ENCODE data around the gene CENPE.
A peak's percentile ranks its signal among the peaks of the same experiment; 100 is the strongest.

CENPE gene

DNA sequence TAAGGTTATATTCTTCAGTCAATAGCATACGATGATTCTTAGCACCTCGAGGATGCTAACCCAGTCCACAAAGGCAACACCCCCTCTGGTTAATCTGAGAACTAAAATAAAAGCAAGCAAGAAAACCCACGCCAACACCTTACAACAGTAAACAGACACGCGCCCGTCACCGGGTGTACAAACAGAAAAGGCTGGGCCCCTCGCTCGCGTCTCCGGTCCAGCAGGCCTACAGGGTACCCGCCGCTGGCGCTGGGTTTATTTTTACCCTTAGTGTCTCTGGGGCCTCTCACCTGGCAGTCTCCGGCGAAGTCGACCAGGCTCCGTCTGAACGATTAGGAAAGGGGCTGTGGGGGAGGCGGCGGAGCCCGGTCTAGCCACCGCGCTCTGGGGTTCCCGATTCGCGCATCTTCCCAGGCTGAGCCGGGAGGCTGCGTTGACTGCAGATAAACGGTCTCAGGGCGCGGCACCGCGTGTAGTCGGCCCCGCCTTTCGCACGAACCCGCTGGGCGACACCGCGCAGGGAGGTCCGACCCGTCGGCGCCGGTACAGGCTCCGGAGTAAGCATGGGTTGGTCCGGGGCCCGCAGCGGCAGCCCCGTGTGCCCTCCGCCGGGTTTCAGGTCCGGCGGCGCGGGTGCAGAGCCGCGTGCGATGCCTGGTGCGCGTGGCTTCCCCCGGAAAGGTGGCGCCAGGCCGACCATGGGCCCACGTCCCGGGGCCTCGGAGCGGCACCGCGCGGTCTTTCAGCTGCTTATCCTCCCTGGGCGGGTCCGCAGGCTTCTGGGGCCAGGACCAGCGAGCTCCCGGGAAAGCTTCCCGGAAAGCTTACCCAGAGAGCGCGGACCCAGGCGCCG lies 122.0 kb downstream of the CENPE start (continued):
- TF ChIP-seq ZNF664 (tag by site-specific recombination; IDR thresholded peaks at IDR 0.05): no peak
- 0 out of 2 replicates have a peak, but pooled peaks have one; percentile 21 for TF ChIP-seq SP3 (tag by site-specific recombination; IDR thresholded peaks at IDR 0.05)

DNA sequence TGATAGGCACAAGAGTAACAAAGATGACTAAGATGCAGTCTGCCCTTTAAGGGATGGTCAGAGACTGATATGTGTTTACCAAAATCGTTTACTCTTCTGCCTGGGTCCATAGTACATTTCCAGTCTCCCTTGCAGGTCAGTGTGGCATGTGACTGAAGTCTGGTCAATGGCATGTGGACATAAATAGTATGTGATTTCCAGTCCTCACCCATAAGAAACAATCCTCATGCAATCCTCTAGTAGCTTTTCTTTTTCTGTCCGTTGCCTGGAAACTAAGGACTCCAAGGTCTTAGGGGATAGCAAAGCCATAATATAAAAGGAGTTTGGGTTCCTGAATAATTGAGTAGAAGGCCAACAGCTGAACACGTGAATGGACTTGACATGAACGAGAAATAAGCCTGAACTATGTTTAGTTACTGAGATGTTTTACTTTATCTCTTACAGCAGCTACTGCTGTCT lies 122.7 kb downstream of the CENPE start:
- no peaks in the 10 kb centered on the region for H3K9me3 ChIP-seq (ENCODE audit: control insufficient read depth, insufficient read depth, low read depth, low read length)
- peak; percentile 42; the same call in 1 of the 2 replicates for TF ChIP-seq ZBTB48 (tag by site-specific recombination; IDR thresholded peaks at IDR 0.05)
- TF ChIP-seq ZNF707 (tag by site-specific recombination; IDR thresholded peaks at IDR 0.05): no peak
- ChIA-PET CTCF (interaction anchor here (0.7 to 1.2 kb wide), 2 partner anchors 15 to 16 kb away, joined by 3 to 6 read pairs; no protein-coding TSS in a partner anchor), POLR2A (no interaction called here)
- H3K4me3 ChIP-seq (ENCODE audit: low read depth, low read length): peak overlapping the region; percentile 65
- H3K27ac ChIP-seq (ENCODE audit: extremely low read depth, low read depth, low read length): no peak overlapping the region; the same call in 1 of the 2 replicates
- peaks cover 0 to 3% of the 10 kb centered on the region in 2 experiments; a peak in 1 of 3 replicates for H3K36me3 ChIP-seq (ENCODE audit: control insufficient read depth in 2 of 2, insufficient read depth in 1 of 2, low read length in 2 of 2)
- H3K4me1 ChIP-seq (ENCODE audit: control insufficient read depth, insufficient read depth, low read length): no peaks in the 10 kb centered on the region

DNA sequence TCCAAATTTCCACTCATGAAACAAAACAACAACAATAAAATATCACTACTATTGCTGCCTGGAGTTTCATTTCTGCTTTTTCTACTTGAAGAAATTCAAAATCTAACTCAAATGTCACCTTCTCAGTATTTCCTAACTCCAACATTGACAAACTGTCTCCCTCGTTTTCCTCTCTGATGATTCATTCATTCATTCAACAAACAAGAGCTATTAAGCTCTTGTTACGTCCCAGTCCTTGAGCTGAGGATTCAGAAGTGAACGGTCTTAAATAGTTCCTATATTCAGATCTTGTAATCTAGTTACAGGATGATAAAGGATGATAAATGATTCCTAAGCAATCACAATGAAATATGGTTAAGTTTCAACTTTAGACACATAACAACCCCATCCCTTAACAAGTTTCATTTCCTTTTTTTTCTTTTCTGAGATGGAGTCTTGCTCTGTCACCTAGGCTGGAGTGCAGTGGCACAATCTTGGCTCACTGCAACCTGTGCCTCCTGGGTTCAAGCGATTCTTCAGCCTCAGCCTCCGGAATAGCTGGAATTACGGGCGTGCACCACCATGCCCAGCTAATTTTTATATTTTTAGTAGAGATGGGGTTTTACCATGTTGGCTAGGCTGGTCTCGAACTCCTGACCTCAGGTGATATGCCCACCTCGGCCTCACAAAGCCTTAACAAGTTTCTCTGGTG lies 123.3 kb downstream of the CENPE start:
- CTCF ChIA-PET: interaction anchor here (0.7 to 1.2 kb wide), 3 partner anchors 15 to 25 kb away, joined by 3 to 6 read pairs (median 4); partner anchors contain the start of gene BDH2
- no peak overlapping the region for H3K27ac ChIP-seq (ENCODE audit: extremely low read depth, low read depth, low read length)

DNA sequence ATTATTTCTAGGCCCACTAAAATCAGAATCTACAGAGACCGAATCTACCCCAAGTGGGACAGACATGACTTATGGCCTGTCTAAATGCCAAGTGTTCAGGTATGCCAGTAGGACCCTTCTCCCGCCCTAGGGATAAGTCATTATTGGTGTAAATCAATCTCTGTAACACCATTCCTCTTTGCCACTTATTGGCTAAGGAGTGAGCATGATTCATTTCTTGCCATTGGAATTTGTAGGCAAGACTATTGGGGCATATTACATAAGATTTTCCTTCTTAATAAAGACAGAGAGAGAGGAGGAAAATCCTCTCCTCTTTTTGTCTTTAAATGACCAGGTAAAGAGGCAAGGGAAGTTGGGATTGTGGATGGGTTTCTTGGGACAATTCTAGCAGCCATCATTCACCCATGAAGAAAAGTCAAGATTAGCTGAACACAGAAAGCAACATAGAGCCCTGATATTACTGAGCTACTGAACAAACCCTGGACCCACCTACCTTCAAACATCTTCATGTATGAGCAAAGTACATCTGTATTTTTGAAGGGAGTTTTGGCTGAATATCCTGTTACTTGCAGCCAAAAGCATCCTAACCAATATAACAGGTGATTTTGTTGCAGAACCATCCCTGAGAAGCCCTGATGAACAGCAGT lies 124.2 kb downstream of the CENPE start:
- Histone ChIP-seq H3K36me3 (ENCODE audit: control insufficient read depth in 2 of 2, insufficient read depth in 1 of 2, low read length in 2 of 2) (peaks cover 0 to 3% of the 10 kb centered on the region in 2 experiments; a peak in 1 of 3 replicates), H3K4me1 (ENCODE audit: control insufficient read depth, insufficient read depth, low read length) (no peaks in the 10 kb centered on the region), H3K9me3 (ENCODE audit: control insufficient read depth, insufficient read depth, low read depth, low read length) (no peaks in the 10 kb centered on the region), H3K4me3 (ENCODE audit: low read depth, low read length) (no peak overlapping the region), H3K27ac (ENCODE audit: extremely low read depth, low read depth, low read length) (no peak overlapping the region)
- ChIA-PET POLR2A (no interaction called here), CTCF (interaction anchor here (1.1 kb wide), 1 partner anchor 26 kb away, joined by 4 read pairs; the partner anchor contains the start of gene BDH2)
- TF ChIP-seq ZNF529 (tag by site-specific recombination; IDR thresholded peaks at IDR 0.05; ENCODE audit: insufficient replicate concordance) (no peak), ZBTB17 (tag by site-specific recombination; IDR thresholded peaks at IDR 0.05) (peak; percentile 78)

More for the DNA sequence above, 123.3 kb downstream of the CENPE start:
- peaks cover 0 to 3% of the 10 kb centered on the region in 2 experiments; a peak in 1 of 3 replicates for H3K36me3 ChIP-seq (ENCODE audit: control insufficient read depth in 2 of 2, insufficient read depth in 1 of 2, low read length in 2 of 2)
- POLR2A ChIA-PET: no interaction called here
- H3K9me3 ChIP-seq (ENCODE audit: control insufficient read depth, insufficient read depth, low read depth, low read length): no peaks in the 10 kb centered on the region
- H3K4me3 ChIP-seq (ENCODE audit: low read depth, low read length): peak overlapping the region; percentile 65; the same call in 1 of the 2 replicates
- TF ChIP-seq ZNF660 (tag by site-specific recombination; IDR thresholded peaks at IDR 0.05) (0 out of 2 replicates have a peak, but pooled peaks have one; percentile 19), ZNF555 (tag by site-specific recombination; conservative IDR thresholded peaks at IDR 0.05) (no peak), ZNF791 (tag by site-specific recombination; IDR thresholded peaks at IDR 0.05) (no peak), ZNF600 (tag by site-specific recombination; IDR thresholded peaks at IDR 0.05) (0 out of 2 replicates have a peak, but pooled peaks have one; percentile 25), SCRT2 (tag by site-specific recombination; IDR thresholded peaks at IDR 0.05) (no peak)
- TF ChIP-seq, protein P1, sequence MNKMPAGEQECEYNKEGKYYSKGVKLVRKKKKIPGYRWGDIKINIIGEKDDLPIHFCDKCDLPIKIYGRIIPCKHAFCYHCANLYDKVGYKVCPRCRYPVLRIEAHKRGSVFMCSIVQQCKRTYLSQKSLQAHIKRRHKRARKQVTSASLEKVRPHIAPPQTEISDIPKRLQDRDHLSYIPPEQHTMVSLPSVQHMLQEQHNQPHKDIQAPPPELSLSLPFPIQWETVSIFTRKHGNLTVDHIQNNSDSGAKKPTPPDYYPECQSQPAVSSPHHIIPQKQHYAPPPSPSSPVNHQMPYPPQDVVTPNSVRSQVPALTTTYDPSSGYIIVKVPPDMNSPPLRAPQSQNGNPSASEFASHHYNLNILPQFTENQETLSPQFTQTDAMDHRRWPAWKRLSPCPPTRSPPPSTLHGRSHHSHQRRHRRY (tag by site-specific recombination; IDR thresholded peaks at IDR 0.05): no peak
- H3K4me1 ChIP-seq (ENCODE audit: control insufficient read depth, insufficient read depth, low read length): no peaks in the 10 kb centered on the region

All from HEK293 (cell line).